Measurements from ENCODE around the gene TNFSF8. TPM values are rescaled to one million over a fixed set of nuclear protein-coding genes. Genes with fewer than 3 reads are reported as not detected.

The TNFSF8 gene
- 1.2 TPM for total RNA-seq

GRCh38 chr9:114930056-114930812 lies at the start of gene TNFSF8:
TNFSF8 (minus strand) TSS chr9:114930591; CDS start chr9:114930303, 288 bp downstream.
- DNase-seq = no peak

DNA sequence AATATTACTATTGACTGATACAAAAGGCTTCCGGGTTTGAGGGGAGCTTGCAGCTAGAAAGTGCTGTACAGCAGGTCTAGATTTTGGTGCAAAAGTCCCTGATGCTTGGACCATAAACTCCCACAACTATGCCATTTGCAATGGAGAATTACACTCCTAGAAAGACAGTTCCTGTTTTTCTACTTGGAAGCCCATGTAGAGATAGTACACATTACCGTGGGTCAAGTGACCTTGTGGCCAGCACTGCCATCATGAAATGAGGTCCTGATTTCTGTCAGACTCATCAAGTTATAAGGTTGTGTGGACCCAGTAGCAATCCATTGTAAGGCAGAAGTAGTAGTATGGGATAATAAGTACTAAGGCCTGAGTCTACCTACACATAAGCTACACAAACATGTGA lies 42.8 kb upstream of the TNFSF8 start:
- DNase-seq = no peak

GRCh38 chr9:114972510-114973136 lies 42.2 kb upstream of the TNFSF8 start:
- no peak for DNase-seq

DNA sequence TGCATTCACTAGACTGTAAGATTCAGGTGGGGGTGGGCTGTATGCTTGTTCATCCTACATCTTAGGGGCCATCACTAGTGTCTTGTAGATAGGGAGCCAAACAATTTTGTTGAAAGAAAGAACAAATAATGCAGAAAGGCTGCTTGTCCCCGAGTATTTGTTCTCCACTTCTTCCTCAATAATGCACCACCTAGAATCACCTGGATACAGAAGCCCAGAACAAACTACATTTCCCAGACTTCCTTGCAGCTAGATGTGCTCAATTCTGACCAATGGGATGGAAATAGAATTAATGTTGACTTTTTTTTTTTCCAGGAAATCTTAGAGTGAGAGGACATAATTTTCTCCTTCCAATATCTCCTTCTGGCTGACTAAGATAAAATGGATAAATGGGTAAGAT lies 38.9 kb upstream of the TNFSF8 start:
- no peak for DNase-seq

DNA sequence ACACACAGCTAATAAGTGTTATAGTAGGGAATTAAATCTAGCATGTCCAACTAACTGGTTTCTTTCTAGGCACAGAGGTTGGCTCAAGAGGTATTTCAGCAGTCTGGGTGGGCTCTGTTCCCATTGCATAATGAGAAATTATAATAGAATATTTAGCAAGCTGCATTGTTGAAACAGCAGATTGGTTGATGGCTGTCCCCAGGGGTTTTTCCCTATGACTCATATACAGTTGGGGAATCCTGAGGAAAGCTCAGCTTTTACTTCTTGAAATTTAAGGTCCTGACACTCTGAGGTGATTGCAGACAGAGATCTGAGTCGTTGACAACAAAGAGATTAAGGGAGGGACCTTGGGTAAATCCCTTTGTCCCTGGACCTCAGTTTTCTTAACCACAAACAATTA lies 38.3 kb upstream of the TNFSF8 start:
- DNase-seq = peak; percentile 11

- no peak for DNase-seq
Observed at GRCh38 chr9:114965564-114965963, 35.2 kb upstream of the TNFSF8 start.

GRCh38 chr9:114962809-114963208 lies 32.4 kb upstream of the TNFSF8 start:
- no peak for DNase-seq

- no peak for DNase-seq
Observed at GRCh38 chr9:114960276-114960675, 29.9 kb upstream of the TNFSF8 start.

DNA sequence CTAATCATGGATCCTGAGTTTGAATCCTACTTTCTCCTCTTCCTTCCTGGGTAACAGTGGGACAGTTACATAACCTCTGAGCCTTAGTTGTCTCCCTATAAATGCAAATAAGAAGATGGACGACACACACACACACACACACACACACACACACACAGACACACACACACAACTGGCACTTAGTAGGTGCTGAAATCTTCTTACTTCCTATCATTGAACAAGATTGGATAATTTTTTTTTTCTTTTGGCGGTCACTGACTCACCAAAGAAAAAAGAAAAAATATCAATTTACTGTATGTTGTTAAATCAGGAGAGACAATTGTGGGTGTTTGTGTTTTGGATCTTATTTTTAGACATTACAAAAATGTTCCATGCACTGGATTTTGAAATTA lies 28.4 kb upstream of the TNFSF8 start:
- no peak for DNase-seq

- peak; percentile 10 for DNase-seq
Observed at GRCh38 chr9:114958021-114958843, 27.8 kb upstream of the TNFSF8 start.

GRCh38 chr9:114957558-114957957 lies 27.2 kb upstream of the TNFSF8 start:
- DNase-seq = no peak

GRCh38 chr9:114954956-114955582 lies 24.7 kb upstream of the TNFSF8 start:
- no peak for DNase-seq

GRCh38 chr9:114953959-114954358 lies 23.6 kb upstream of the TNFSF8 start:
- no peak for DNase-seq

GRCh38 chr9:114953046-114953445 lies 22.7 kb upstream of the TNFSF8 start:
- no peak for DNase-seq

GRCh38 chr9:114950761-114951160 lies 20.4 kb upstream of the TNFSF8 start:
- DNase-seq = no peak

GRCh38 chr9:114947058-114947457 lies 16.7 kb upstream of the TNFSF8 start:
- no peak for DNase-seq

GRCh38 chr9:114945616-114946412 lies 15.4 kb upstream of the TNFSF8 start:
- DNase-seq = no peak

DNA sequence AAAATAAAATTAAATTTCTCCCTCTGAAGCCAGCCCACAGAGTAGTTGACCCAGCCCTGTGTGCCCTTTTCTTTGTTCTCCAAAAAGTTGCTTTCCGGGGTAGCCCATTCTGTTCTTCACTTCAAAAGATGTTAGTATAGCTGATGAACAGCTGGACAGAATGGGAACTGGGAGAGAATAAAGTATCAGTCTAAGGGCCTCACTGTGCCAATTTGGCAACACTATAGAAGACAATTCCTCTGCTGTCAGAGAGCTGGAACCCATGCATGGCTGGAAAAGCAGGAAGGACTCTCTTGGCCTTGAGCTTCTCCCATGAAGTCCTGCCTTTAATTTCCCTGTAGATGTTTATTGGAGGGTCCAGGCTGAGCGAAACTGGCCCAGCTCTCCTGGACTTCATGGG lies 11.0 kb upstream of the TNFSF8 start:
- peak; percentile 64 for DNase-seq

DNA sequence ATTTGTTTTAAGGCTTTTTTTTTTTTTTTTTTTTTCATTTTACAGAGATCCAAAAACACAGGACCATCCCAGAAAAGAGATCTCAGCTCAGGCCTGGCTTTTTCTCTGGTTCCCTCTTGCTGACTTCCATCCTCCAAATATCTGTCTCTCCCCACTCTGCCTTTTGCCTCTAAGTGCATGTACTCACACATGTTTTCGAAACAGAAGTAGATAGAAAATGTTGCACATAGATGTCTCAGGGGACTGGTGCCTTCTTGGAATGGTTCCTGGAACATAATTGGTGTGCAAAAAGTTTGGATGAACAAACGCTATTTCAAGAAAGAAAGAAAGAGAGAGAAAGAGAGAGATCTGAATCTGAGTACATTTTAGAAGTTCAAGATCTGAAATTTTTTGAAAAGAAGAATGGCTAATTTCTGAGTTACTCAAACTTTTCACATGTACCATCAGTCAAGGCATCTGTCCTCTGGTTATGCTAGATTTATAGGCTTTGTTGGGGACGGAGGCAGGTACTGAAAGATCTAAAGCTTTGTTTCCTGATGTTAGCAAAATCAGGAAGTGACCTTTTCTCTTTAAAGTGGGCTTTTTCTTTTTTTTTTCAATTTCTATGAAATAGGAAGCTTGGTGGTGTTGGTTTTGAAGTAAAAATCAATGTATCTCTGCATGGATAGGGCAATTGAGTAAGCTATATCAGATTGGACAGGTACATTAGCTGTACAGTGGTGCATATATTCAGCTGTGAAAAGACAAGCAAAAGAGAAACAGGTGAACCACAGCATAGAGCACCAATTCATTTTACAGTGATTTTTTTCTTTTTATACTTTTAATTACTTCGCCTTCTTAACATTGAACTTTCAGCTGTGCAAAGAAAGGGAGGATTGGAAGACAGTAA lies 8.5 kb upstream of the TNFSF8 start:
- DNase-seq = peak; percentile 70

- no peak for DNase-seq
Observed at GRCh38 chr9:114937516-114937915, 7.1 kb upstream of the TNFSF8 start.

DNA sequence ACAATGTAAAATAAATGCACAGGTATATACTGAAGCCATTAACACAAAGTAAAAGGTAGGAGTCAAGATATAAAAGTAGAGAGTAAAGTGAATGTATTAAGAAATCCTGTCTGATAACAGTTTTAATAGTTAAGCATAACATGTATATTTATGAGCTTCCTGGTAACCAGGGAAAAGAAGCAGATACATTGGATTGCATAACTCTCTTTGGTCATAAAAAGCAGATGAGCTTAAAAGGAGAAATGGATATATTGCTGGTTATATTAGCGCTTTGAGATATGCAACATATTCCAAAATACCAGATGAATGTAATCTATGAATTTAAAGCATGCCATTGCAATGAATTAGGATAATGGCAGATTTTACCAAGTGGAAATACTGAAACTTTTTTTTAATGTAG lies 6.2 kb upstream of the TNFSF8 start:
- DNase-seq = no peak

Measured in tongue (tissue), 2 donors.